Activated CD8-positive, alpha-beta memory T cell treated with anti-CD3 and anti-CD28 coated beads for 48 hours (primary cell): ENCODE results near the gene FEZ2.

Source experiments
- DNase-seq, 3 experiments: peaks; one replicate each; pipeline ENCODE4 v3.0.0-alpha.2; 2020; ENCODE audit warnings: low read depth in 2 of 3, low spot score in 2 of 3

FEZ2 gene

DNA sequence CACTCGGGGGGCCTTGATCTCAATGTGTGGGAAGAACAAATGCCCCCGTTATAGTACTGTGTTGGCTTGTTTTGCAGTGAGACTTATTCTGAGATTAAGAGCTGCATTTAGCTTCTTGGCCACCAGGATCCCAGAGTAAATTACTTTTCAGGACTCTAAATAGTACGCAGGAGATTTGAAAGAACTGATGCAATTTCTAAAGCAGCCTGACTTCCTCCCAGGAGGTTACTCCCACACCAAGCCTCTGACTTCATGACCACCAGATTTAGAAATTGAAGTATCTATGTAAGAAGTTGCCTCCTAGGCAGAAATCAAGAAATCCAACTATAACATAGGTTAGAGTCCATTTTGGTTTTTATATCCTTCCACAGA lies 67.0 kb downstream of the FEZ2 start:
- no peak for DNase-seq

DNA sequence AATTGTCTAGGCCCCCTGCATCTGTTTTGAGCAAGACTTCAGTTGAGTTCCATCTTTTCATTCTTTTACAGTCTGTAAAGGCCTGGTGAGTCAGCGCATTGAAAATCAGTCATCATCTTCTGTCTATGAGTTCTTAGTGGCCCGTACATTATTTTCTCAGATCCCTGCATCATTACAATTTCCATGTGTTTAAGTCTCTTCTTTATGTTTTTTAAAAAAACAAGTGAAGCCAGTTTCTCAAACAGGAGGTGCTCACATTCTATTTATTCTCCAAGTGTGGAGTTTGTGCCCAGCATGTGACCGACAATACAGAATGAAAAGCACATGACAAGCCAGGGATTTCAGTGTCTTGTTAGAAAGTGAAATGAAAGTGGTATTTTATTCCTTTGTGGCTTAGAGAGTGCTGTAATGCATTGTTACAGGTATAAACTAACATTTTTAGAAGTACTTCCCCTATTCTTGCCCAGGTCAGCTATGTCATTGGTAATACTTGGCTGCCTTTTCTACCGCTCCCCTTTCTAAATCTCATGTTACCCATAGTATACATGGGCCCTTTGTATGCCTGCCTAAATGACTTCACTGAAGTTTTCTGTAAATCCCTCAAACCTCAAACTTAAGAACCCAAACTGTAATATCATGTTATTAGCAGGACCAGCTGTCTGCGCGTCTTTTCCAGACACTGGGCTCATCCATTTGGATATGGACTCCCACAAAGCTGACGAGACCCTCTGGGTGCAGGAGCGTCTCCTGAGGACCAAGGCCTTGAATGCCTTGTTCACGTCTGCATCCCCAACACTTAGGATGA lies 67.6 kb downstream of the FEZ2 start:
- no peak for DNase-seq

DNA sequence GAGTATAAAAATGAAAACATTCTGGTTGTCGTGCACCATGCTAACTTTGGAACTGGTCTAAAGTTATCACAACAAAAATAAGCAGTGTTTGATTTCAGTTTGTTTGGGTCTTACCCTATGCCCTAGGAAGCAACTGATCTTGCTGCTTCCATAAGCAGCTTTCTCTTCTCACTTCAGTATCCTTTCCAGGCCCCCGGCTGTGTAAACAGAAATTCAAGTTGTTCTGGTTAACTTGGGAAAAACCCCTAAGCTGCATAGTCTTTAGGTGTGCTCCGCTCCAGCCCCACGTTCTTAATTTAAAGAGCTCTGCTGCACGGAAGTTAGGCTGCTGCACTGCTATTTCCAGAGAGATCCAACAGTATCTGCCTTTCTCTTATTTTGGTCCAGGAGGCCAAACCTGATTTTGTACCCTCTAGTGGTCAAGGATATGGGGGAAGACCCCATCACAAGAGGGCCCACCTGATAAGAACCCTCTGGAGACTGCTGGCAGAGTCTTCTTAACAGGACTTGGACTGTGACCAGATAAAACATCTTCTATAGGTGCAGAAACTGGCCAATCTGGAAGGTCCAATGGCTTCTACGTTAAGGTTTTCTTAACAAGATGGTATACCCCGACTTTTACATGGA lies 69.1 kb downstream of the FEZ2 start:
- no peak for DNase-seq

DNA sequence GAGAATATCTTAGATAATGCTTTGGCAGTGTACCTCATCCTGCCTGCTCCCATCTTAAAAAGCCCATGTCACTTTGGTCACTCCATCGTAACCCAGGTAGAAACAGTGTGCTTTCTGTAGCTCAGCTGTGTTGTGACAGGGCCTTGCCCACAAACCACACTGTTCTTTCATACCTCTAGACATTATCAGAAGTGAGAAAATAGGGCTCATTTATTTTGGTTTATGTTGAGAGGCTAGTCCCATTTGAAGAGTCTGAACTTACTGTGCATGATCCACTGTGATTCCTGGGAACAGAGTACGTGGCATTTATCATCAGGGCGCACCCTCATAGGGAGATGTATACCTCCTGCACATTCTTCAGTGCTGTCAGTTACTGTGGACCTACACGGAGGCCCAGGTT lies 69.7 kb downstream of the FEZ2 start:
- DNase-seq = no peak

DNA sequence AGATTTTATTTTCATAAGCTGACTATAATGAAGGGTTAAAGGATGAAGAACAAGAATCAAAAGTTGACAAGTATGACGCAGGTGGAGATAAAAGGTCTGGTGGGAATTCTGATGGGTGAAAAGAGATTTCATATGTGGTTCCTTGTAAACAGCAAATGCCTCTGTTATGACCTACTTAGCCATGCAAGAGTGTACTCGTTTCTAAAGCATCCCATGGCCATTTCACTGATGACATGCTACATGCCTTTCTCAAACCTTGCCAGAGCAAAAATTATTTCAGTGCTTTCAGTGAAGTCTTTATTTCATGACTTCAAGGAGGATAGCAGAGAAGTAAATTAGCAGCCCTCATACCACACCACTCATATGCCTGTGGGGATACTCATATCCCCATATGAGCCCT lies 71.7 kb downstream of the FEZ2 start:
- no peak for DNase-seq

GRCh38 chr2:36525245-36525644 lies 72.7 kb downstream of the FEZ2 start:
- no peak for DNase-seq

DNA sequence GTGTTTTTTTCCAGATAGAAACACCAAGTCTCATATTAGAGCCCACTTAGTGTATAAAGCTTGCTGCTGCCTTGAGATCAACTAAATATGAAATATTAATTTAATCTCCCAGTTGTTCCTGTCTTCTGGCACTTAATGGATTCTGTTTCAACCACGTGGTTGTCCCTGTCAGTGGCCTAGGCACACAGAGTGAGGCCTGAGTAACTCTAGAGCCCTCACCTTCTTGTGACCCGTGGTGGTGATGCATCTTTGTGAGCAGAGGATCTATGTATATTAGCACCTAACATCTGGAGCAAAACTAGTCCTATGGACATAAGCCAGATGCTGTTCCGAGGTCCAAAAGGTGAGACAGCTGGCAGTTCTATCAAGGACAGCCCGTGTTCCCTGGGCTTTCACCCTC lies 74.8 kb downstream of the FEZ2 start:
- no peak for DNase-seq

DNA sequence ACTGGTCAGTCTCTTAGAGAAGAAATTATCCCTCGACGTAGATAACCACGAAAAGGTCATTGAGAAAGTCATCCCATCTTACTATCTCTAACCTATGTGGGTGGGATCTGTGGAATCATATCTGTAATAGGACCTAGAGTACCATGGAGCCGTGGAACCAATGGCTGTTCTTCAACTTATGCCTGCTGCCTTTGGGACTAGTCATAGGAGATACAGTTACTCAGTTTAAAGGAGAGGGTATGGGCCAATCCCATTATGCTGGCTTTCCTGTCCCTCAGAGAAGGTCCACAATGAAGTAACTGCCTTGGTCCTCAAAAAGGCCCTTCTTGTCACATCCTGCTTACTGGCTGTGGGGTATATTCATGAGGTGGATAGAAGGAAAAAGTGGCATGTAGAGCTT lies 77.5 kb downstream of the FEZ2 start:
- no peak for DNase-seq

- DNase-seq = no peak
These were observed 81.7 kb downstream of the FEZ2 start for GRCh38 chr2:36516136-36516870.

GRCh38 chr2:36515538-36515937 lies 82.4 kb downstream of the FEZ2 start:
- DNase-seq = no peak

- no peak for DNase-seq
These were observed 84.3 kb downstream of the FEZ2 start for GRCh38 chr2:36513661-36514060.

DNA sequence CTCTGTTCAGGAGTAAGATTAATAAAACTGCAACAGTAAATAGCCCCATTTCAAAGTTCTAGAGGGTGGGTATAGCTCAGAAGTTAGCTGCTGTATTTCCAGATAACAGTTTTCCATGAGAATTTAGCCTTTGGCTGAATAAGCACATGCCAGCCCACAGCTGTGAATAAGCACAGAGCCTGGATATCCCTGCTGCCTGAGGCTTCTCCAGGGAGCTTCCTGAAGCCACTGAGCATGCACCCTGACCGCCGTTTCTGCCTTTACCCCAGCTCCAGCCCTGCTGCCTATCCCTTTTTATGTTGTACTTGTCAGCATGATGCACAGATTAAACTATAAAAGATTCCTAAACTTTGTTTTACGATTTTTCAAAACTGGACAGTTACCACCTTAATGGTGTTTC lies 85.3 kb downstream of the FEZ2 start:
- no peak for DNase-seq

- DNase-seq = no peak
These were observed 85.9 kb downstream of the FEZ2 start for GRCh38 chr2:36511858-36512603.

DNA sequence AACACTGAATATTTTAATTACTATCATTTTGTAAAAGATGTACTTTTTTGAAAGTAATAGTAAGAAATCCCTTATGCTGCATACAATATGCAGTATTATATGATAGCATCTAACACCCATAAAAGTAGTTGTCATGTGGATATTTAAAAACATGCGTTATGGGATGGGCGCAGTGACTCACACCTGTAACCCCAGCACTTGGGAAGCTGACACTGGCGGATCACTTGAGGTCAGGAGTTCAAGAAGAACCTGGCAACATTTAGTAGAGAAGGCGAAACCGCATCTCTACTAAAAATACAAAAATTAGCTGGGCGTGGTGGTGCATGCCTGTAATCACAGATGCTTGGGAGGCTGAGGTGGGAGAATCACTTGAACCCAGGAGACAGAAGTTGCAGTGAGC lies 88.9 kb downstream of the FEZ2 start:
- DNase-seq = no peak

- DNase-seq = no peak
These were observed 90.6 kb downstream of the FEZ2 start for GRCh38 chr2:36507408-36507812.
